Astrocyte (in vitro differentiated cells and primary cell): ENCODE measurements around the gene NUP50. TPM values are rescaled to one million over a fixed set of nuclear protein-coding genes. Genes with fewer than 3 reads are reported as not detected.

Experiments
- DNase-seq: peaks from one replicate; pipeline ENCODE4 v3.0.0-alpha.2; 2010; ENCODE audit warnings: low read depth
- FAIRE-seq: peaks from 2 replicates; lab custom pipeline; 2011; peaks lifted over from hg19 to GRCh38; lab: Jason Lieb, UNC
- H2AFZ ChIP-seq: 2 replicates; pipeline ENCODE4 v1.6.0; 2012; ENCODE audit warnings: low read depth, low read length, inconsistent platforms
- H3K27ac ChIP-seq: 2 replicates; pipeline ENCODE4 v1.5.1; 2011; ENCODE audit warnings: low read depth, low read length, inconsistent platforms
- H3K27me3 ChIP-seq: 2 replicates; pipeline ENCODE4 v1.6.0; 2011; ENCODE audit warnings: low read length, inconsistent platforms; ENCODE audit not compliant: insufficient read depth
- H3K36me3 ChIP-seq: 2 replicates; pipeline ENCODE4 v1.5.1; 2011; ENCODE audit warnings: low read length, inconsistent platforms; ENCODE audit not compliant: insufficient read depth
- H3K4me1 ChIP-seq: 2 replicates; pipeline ENCODE4 v1.5.1; 2011; ENCODE audit warnings: low read length, inconsistent platforms; ENCODE audit not compliant: insufficient read depth
- H3K4me2 ChIP-seq: 2 replicates; pipeline ENCODE4 v1.6.0; 2012; ENCODE audit warnings: low read length, inconsistent platforms
- H3K4me3 ChIP-seq: 2 replicates; pipeline ENCODE4 v1.5.1; 2011; ENCODE audit warnings: low read depth, mild to moderate bottlenecking, low read length, inconsistent platforms; ENCODE audit not compliant: insufficient read depth
- H3K79me2 ChIP-seq: 2 replicates; pipeline ENCODE4 v1.6.0; 2012; ENCODE audit warnings: mild to moderate bottlenecking, low read length, inconsistent platforms; ENCODE audit not compliant: insufficient read depth
- H3K9ac ChIP-seq: 2 replicates; pipeline ENCODE4 v1.6.0; 2012; ENCODE audit warnings: mild to moderate bottlenecking, low read length, inconsistent platforms
- H3K9me3 ChIP-seq: 2 replicates; pipeline ENCODE4 v1.5.1; 2012; ENCODE audit warnings: low read depth, mild to moderate bottlenecking, low read length, inconsistent platforms; ENCODE audit not compliant: insufficient read depth
- H4K20me1 ChIP-seq: 2 replicates; pipeline ENCODE4 v1.6.0; 2012; ENCODE audit warnings: low read length, inconsistent platforms; ENCODE audit not compliant: insufficient read depth
- H3K27ac Mint-ChIP-seq: one replicate; pipeline ENCODE4 v1.8.0; 2021; ENCODE audit warnings: mild to moderate bottlenecking, mixed read lengths; ENCODE audit not compliant: unreplicated experiment
- H3K27me3 Mint-ChIP-seq: one replicate; pipeline ENCODE4 v1.8.0; 2021; ENCODE audit warnings: low read depth, mixed read lengths; ENCODE audit not compliant: unreplicated experiment
- H3K36me3 Mint-ChIP-seq: one replicate; pipeline ENCODE4 v1.8.0; 2021; ENCODE audit warnings: low read depth, mixed read lengths; ENCODE audit not compliant: unreplicated experiment
- H3K4me1 Mint-ChIP-seq: one replicate; pipeline ENCODE4 v1.8.0; 2021; ENCODE audit warnings: low read depth, mixed read lengths; ENCODE audit not compliant: unreplicated experiment
- H3K4me3 Mint-ChIP-seq: one replicate; pipeline ENCODE4 v1.8.0; 2021; ENCODE audit warnings: mild to moderate bottlenecking, moderate library complexity, mixed read lengths; ENCODE audit not compliant: unreplicated experiment
- H3K9me3 Mint-ChIP-seq: one replicate; pipeline ENCODE4 v1.8.0; 2021; ENCODE audit warnings: mild to moderate bottlenecking, mixed read lengths; ENCODE audit not compliant: unreplicated experiment
- CTCF ChIP-seq: IDR thresholded peaks from 2 replicates; pipeline ENCODE4 v1.5.1; 2011; ENCODE audit warnings: low read depth, mild to moderate bottlenecking, inconsistent platforms, low read length, moderate library complexity; ENCODE audit not compliant: insufficient read depth
- EZH2 ChIP-seq: IDR thresholded peaks from 2 replicates; pipeline ENCODE4 v1.6.1; 2012; ENCODE audit warnings: mild to moderate bottlenecking, low read length, inconsistent platforms; ENCODE audit not compliant: insufficient read depth
- total RNA-seq: library from RNA; stranded (reverse); gene quantifications from 2 replicates; pipeline ENCODE4 v1.2.1, GENCODE V29; 2021

The NUP50 gene
- total RNA-seq, 1 donor from 2014 or later, result 56.4 TPM

- no peak for TF ChIP-seq CTCF
- TF ChIP-seq EZH2, result no peak
- H2AFZ ChIP-seq, result no peak overlapping the region
- peaks cover 16% of the 10 kb centered on the region for H3K4me1 ChIP-seq
- Mint-ChIP-seq H3K4me1 (peaks cover 22% of the 10 kb centered on the region), H3K9me3 (no peaks in the 10 kb centered on the region), H3K36me3 (peaks cover 9% of the 10 kb centered on the region), H3K27ac (peak overlapping the region; percentile 70), H3K27me3 (no peaks in the 10 kb centered on the region), H3K4me3 (peak overlapping the region; percentile 20)
- H3K9ac ChIP-seq, result peak overlapping the region; percentile 18
- H3K36me3 ChIP-seq, result peaks cover 52% of the 10 kb centered on the region
- H3K27ac ChIP-seq, result peak overlapping the region; percentile 25
- H3K27me3 ChIP-seq, result no peaks in the 10 kb centered on the region
- H3K4me3 ChIP-seq, result no peak overlapping the region
- peaks cover 58% of the 10 kb centered on the region for H4K20me1 ChIP-seq
- FAIRE-seq, result no peak
- H3K79me2 ChIP-seq, result peaks cover 90% of the 10 kb centered on the region
- peak overlapping the region; percentile 29 for H3K4me2 ChIP-seq
- H3K9me3 ChIP-seq, result no peaks in the 10 kb centered on the region
- peak; percentile 34 for DNase-seq
These were observed 6.1 kb downstream of the NUP50 start for GRCh38 chr22:45169591-45170466.

GRCh38 chr22:45171830-45172229 is 8.1 kb downstream of the NUP50 start:
- Histone ChIP-seq H2AFZ (no peak overlapping the region), H3K4me3 (no peak overlapping the region), H3K4me2 (no peak overlapping the region), H4K20me1 (peaks cover 64% of the 10 kb centered on the region), H3K79me2 (peaks cover 89% of the 10 kb centered on the region), H3K36me3 (peaks cover 62% of the 10 kb centered on the region), H3K27ac (no peak overlapping the region), H3K9me3 (no peaks in the 10 kb centered on the region), H3K4me1 (peaks cover 6% of the 10 kb centered on the region), H3K27me3 (no peaks in the 10 kb centered on the region), H3K9ac (no peak overlapping the region)
- TF ChIP-seq CTCF, result no peak
- TF ChIP-seq EZH2, result no peak
- Mint-ChIP-seq H3K27ac (no peak overlapping the region), H3K4me3 (no peak overlapping the region), H3K36me3 (peaks cover 13% of the 10 kb centered on the region), H3K27me3 (no peaks in the 10 kb centered on the region), H3K9me3 (no peaks in the 10 kb centered on the region), H3K4me1 (peaks cover 16% of the 10 kb centered on the region)
- no peak for DNase-seq
- no peak for FAIRE-seq
